BLaER1 treated with 17β-estradiol and CSF1 and Interleukin-3, amounts not matched to agents 10 nM and 100 nM (cell line): Measurements from ENCODE around the gene TAAR8.

Experiments used
- H3K27ac ChIP-seq, 11 experiments: shearing (Covaris generic); formaldehyde crosslinking; 2 replicates each; pipeline ENCODE4 v1.8.1; 2022
- H3K27me3 ChIP-seq, 11 experiments: shearing (Covaris generic); formaldehyde crosslinking; 2 replicates each; pipeline ENCODE4 v1.8.1; 2022
- H3K36me3 ChIP-seq, 11 experiments: shearing (Covaris generic); formaldehyde crosslinking; 2 replicates each; pipeline ENCODE4 v1.8.1; 2022
- H3K4me1 ChIP-seq, 10 experiments: shearing (Covaris generic); formaldehyde crosslinking; 2 replicates each; pipeline ENCODE4 v1.8.1; 2022
- H3K4me2 ChIP-seq, 11 experiments: shearing (Covaris generic); formaldehyde crosslinking; 2 replicates each; pipeline ENCODE4 v1.8.1; 2022
- H3K4me3 ChIP-seq, 10 experiments: shearing (Covaris generic); formaldehyde crosslinking; 2 replicates each; pipeline ENCODE4 v1.8.1; 2022
- H3K9ac ChIP-seq, 11 experiments: shearing (Covaris generic); formaldehyde crosslinking; 2 replicates each; pipeline ENCODE4 v1.8.1; 2022
- H3K9me3 ChIP-seq, 11 experiments: shearing (Covaris generic); formaldehyde crosslinking; replicated peaks in 1 of 11; 2 replicates each; pipeline ENCODE4 v1.8.1; 2022
- H4K20me1 ChIP-seq, 11 experiments: shearing (Covaris generic); formaldehyde crosslinking; 2 replicates each; pipeline ENCODE4 v1.8.1; 2022
- Cebpa-rat ChIP-seq, 11 experiments: shearing (Covaris generic); IDR thresholded peaks; 2 replicates each; pipeline ENCODE4 v1.8.1; 2022

TAAR8 gene

DNA sequence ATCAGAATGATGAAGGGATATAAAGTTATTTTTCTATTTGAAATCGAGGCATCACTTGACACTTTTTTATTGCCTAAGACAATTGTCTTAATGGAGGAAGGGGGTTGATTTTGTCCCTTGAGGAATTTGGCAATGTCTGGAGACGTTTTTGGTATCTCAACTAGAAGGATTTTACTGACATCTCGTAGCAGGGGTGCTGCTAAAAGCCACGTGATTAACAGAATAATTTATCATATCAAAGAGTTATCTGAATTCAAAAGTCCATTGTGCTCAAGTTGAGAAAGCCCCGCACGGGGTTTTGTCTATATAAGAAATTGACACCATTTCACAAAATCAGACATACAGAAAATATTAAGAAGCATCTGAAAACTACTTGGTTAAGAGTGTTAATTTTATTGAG is 16.1 kb downstream of the TAAR8 start:
- H3K9ac ChIP-seq: no peak overlapping the region
- H3K27me3 ChIP-seq: no peaks in the 10 kb centered on the region
- no peak overlapping the region for H3K27ac ChIP-seq
- no peak for TF ChIP-seq Cebpa-rat (IDR thresholded peaks at IDR 0.05)
- no peaks in the 10 kb centered on the region for H3K36me3 ChIP-seq
- H3K4me2 ChIP-seq: no peak overlapping the region
- no peaks in the 10 kb centered on the region for H3K9me3 ChIP-seq
- H4K20me1 ChIP-seq: no peaks in the 10 kb centered on the region
- H3K4me1 ChIP-seq: no peaks in the 10 kb centered on the region
- no peak overlapping the region for H3K4me3 ChIP-seq

DNA sequence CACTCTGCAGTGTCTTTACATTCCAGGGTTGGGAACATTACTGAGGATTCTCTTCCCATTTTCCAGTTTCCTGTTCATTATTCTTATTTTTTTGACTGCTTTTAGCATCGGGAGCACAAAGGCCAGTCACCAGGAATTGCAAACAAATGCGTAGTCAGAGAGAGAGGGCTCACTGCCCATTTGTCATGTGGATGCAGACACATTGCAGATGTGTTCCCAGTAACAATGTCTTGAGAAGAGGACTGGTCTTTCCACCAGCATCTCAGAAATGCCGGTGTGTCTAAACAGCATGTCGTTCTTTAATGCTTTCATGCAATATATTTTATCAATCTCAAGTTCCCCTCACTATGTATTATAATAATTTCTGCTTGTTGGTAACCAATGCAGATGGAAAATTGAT is 16.7 kb downstream of the TAAR8 start:
- Histone ChIP-seq H3K27me3 (no peaks in the 10 kb centered on the region), H3K9ac (no peak overlapping the region), H3K4me2 (no peak overlapping the region), H3K9me3 (no peaks in the 10 kb centered on the region), H3K27ac (no peak overlapping the region), H4K20me1 (no peaks in the 10 kb centered on the region), H3K36me3 (no peaks in the 10 kb centered on the region), H3K4me3 (no peak overlapping the region), H3K4me1 (no peaks in the 10 kb centered on the region)
- no peak for TF ChIP-seq Cebpa-rat (IDR thresholded peaks at IDR 0.05)

- Histone ChIP-seq H3K36me3 (no peaks in the 10 kb centered on the region), H3K27me3 (no peaks in the 10 kb centered on the region), H3K4me2 (no peak within 1 kb of the TSS), H4K20me1 (no peaks in the 10 kb centered on the region), H3K4me1 (no peaks in the 10 kb centered on the region), H3K4me3 (no peak within 1 kb of the TSS), H3K9ac (no peak within 1 kb of the TSS), H3K27ac (no peak within 1 kb of the TSS), H3K9me3 (no peaks in the 10 kb centered on the region)
- no peak for TF ChIP-seq Cebpa-rat (IDR thresholded peaks at IDR 0.05)
Measured at GRCh38 chr6:132570221-132570777, 17.8 kb downstream of the TAAR8 start, which contains the start of gene TAAR6. TSS of gene TAAR6 (plus strand) at chr6:132570322. CDS start at chr6:132570322, 0 bp downstream.

GRCh38 chr6:132571774-132572173 is 19.3 kb downstream of the TAAR8 start:
- no peaks in the 10 kb centered on the region for H3K9me3 ChIP-seq
- no peaks in the 10 kb centered on the region for H3K4me1 ChIP-seq
- no peaks in the 10 kb centered on the region for H4K20me1 ChIP-seq
- no peak overlapping the region for H3K27ac ChIP-seq
- no peak overlapping the region for H3K4me3 ChIP-seq
- no peaks in the 10 kb centered on the region for H3K36me3 ChIP-seq
- TF ChIP-seq Cebpa-rat (IDR thresholded peaks at IDR 0.05): no peak
- H3K9ac ChIP-seq: no peak overlapping the region
- no peaks in the 10 kb centered on the region for H3K27me3 ChIP-seq
- no peak overlapping the region for H3K4me2 ChIP-seq

GRCh38 chr6:132584698-132585097 is 32.2 kb downstream of the TAAR8 start:
- no peak overlapping the region for H3K27ac ChIP-seq
- H4K20me1 ChIP-seq: no peaks in the 10 kb centered on the region
- no peaks in the 10 kb centered on the region for H3K4me1 ChIP-seq
- TF ChIP-seq Cebpa-rat (IDR thresholded peaks at IDR 0.05): no peak
- H3K27me3 ChIP-seq: no peaks in the 10 kb centered on the region
- no peak overlapping the region for H3K4me2 ChIP-seq
- H3K4me3 ChIP-seq: no peak overlapping the region
- peaks cover 0 to 5% (median 0%) of the 10 kb centered on the region in 11 experiments; a peak in 4 of 22 replicates for H3K9me3 ChIP-seq
- H3K9ac ChIP-seq: no peak overlapping the region
- no peaks in the 10 kb centered on the region for H3K36me3 ChIP-seq

DNA sequence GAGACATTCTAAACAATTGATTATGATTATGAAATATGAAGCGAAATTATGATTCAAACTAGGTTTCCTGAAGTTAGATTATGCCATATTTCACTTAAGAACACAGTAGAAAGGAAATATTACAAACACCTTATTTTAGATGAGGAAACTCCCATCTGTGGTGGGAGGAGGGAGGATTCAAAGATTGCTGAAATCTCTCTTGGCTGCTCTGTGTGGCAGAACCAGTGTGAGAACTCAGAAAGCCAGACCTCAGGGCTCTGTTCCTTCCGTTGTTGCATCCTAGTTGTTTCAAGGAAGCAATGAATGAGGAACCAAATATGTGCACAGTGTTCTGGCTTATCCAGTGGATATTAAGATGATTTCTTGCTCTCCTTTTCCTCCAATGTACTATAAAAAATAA is 35.0 kb downstream of the TAAR8 start:
- Histone ChIP-seq H3K27ac (no peak overlapping the region), H3K9ac (no peak overlapping the region), H3K9me3 (no peaks in the 10 kb centered on the region), H3K4me1 (peaks cover 0 to 3% (median under 1%) of the 10 kb centered on the region in 10 experiments; a peak in 8 of 20 replicates), H4K20me1 (no peaks in the 10 kb centered on the region), H3K4me2 (no peak overlapping the region), H3K27me3 (no peaks in the 10 kb centered on the region), H3K4me3 (no peak overlapping the region), H3K36me3 (no peaks in the 10 kb centered on the region)
- no peak for TF ChIP-seq Cebpa-rat (IDR thresholded peaks at IDR 0.05)

- H3K4me1 ChIP-seq: peaks cover 0 to 14% (median 5%) of the 10 kb centered on the region in 10 experiments; a peak in 9 of 20 replicates
- no peaks in the 10 kb centered on the region for H4K20me1 ChIP-seq
- no peak within 1 kb of the TSS for H3K27ac ChIP-seq
- no peak for TF ChIP-seq Cebpa-rat (IDR thresholded peaks at IDR 0.05)
- H3K9ac ChIP-seq: no peak within 1 kb of the TSS
- H3K4me3 ChIP-seq: no peak within 1 kb of the TSS
- no peaks in the 10 kb centered on the region for H3K27me3 ChIP-seq
- no peak within 1 kb of the TSS for H3K4me2 ChIP-seq
- H3K9me3 ChIP-seq: no peaks in the 10 kb centered on the region
- H3K36me3 ChIP-seq: no peaks in the 10 kb centered on the region
Measured at GRCh38 chr6:132589454-132589853, 37.0 kb downstream of the TAAR8 start, which contains the start of gene TAAR5. TSS of gene TAAR5 (minus strand) at chr6:132589741. CDS start at chr6:132589686, 55 bp downstream.

GRCh38 chr6:132590362-132590761 is 37.9 kb downstream of the TAAR8 start:
- H3K27ac ChIP-seq: no peak overlapping the region
- no peaks in the 10 kb centered on the region for H4K20me1 ChIP-seq
- no peak overlapping the region for H3K4me3 ChIP-seq
- peaks cover 0 to 14% (median 5%) of the 10 kb centered on the region in 10 experiments; a peak in 9 of 20 replicates for H3K4me1 ChIP-seq
- no peaks in the 10 kb centered on the region for H3K9me3 ChIP-seq
- H3K36me3 ChIP-seq: no peaks in the 10 kb centered on the region
- no peaks in the 10 kb centered on the region for H3K27me3 ChIP-seq
- TF ChIP-seq Cebpa-rat (IDR thresholded peaks at IDR 0.05): no peak
- no peak overlapping the region for H3K4me2 ChIP-seq
- H3K9ac ChIP-seq: no peak overlapping the region

GRCh38 chr6:132592855-132593254 is 40.4 kb downstream of the TAAR8 start:
- no peaks in the 10 kb centered on the region for H3K27me3 ChIP-seq
- no peak overlapping the region for H3K9ac ChIP-seq
- H3K9me3 ChIP-seq: no peaks in the 10 kb centered on the region
- no peaks in the 10 kb centered on the region for H4K20me1 ChIP-seq
- peak overlapping the region in 1 of 11 experiments; percentile 14; a peak in 2 of 22 replicates for H3K27ac ChIP-seq
- no peak for TF ChIP-seq Cebpa-rat (IDR thresholded peaks at IDR 0.05)
- H3K4me2 ChIP-seq: peak overlapping the region in 5 of 11 experiments; percentile 12 to 51 (median 24); a peak in 10 of 22 replicates
- peaks cover 0 to 14% (median 5%) of the 10 kb centered on the region in 10 experiments; a peak in 9 of 20 replicates for H3K4me1 ChIP-seq
- H3K36me3 ChIP-seq: no peaks in the 10 kb centered on the region
- H3K4me3 ChIP-seq: no peak overlapping the region

DNA sequence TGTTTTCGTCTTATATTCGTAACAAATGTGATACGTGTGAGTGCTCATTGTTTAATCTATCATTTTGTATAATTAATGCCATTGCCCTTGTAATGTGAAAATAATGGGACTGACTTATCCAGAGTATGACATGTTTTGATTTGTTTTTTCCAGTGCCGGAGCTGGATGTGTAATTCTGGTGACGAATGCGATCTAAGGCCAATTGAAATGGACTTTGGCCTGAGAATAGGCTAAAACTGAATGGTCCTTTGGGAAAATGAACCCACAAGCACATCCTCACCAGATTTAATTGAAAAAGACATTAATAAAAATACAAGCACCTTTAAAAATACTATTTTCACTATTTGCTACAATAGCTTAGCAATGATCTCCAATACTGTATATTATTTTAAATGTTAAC is 43.7 kb downstream of the TAAR8 start:
- no peaks in the 10 kb centered on the region for H3K27me3 ChIP-seq
- TF ChIP-seq Cebpa-rat (IDR thresholded peaks at IDR 0.05): no peak
- no peak overlapping the region for H3K4me3 ChIP-seq
- no peak overlapping the region for H3K4me2 ChIP-seq
- no peaks in the 10 kb centered on the region for H4K20me1 ChIP-seq
- no peaks in the 10 kb centered on the region for H3K9me3 ChIP-seq
- H3K27ac ChIP-seq: no peak overlapping the region
- H3K4me1 ChIP-seq: peaks cover 0 to 14% (median 5%) of the 10 kb centered on the region in 10 experiments; a peak in 9 of 20 replicates
- H3K36me3 ChIP-seq: no peaks in the 10 kb centered on the region
- H3K9ac ChIP-seq: no peak overlapping the region
